A673 (cell line): ENCODE data around the gene CTNNA3. TPM values are rescaled to one million over a fixed set of nuclear protein-coding genes. Genes with fewer than 3 reads are reported as not detected.

Experiments
- BruUV-seq: library from RNA; stranded (reverse); fragments of 400-500 nt; replicated peaks from 2 replicates; lab custom pipeline; 2021; lab: Mats Ljungman, UMichigan
- CTCF ChIA-PET: fragments of 300-600 bp; sonication (Branson Sonifier 250); formaldehyde crosslinking; loops from one replicate; lab custom pipeline; 2022; ENCODE audit warnings: antibody characterized with exemption; lab: Charles Lee
- POLR2A ChIA-PET: fragments of 300-600 bp; sonication (Branson Sonifier 250); formaldehyde crosslinking; loops from one replicate; lab custom pipeline; 2022; ENCODE audit warnings: antibody characterized with exemption; ENCODE audit not compliant: low non-redundant PET; lab: Charles Lee
- DNase-seq: peaks from one replicate; pipeline ENCODE4 v3.0.0-alpha.2; 2015; ENCODE audit warnings: low spot score
- H3K27ac ChIP-seq: fragments of 200-600 bp; sonication (generic); 2 replicates; pipeline ENCODE4 v1.5.1; 2016; ENCODE audit warnings: mixed run types, low read depth, mild to moderate bottlenecking, mixed read lengths, antibody characterized with exemption, low read length; ENCODE audit not compliant: poor library complexity, severe bottlenecking
- H3K27me3 ChIP-seq: fragments of 200-600 bp; sonication (generic); replicated peaks from 2 replicates; pipeline ENCODE4 v1.6.1; 2017; ENCODE audit warnings: mixed run types, low read depth, mild to moderate bottlenecking, mixed read lengths, antibody characterized with exemption, low read length; ENCODE audit not compliant: insufficient read depth, poor library complexity
- H3K36me3 ChIP-seq: fragments of 200-600 bp; sonication (generic); 2 replicates; pipeline ENCODE4 v1.6.1; 2016; ENCODE audit warnings: mixed run types, mild to moderate bottlenecking, mixed read lengths, antibody characterized with exemption, low read length; ENCODE audit not compliant: insufficient read depth, poor library complexity, severe bottlenecking
- H3K4me1 ChIP-seq: fragments of 200-600 bp; sonication (generic); 2 replicates; pipeline ENCODE4 v1.6.1; 2017; ENCODE audit warnings: mixed run types, mild to moderate bottlenecking, mixed read lengths, antibody characterized with exemption, low read length; ENCODE audit not compliant: insufficient read depth, poor library complexity, severe bottlenecking
- H3K4me3 ChIP-seq: fragments of 200-600 bp; sonication (generic); 2 replicates; pipeline ENCODE4 v1.5.1; 2016; ENCODE audit warnings: low read depth, mixed run types, mild to moderate bottlenecking, mixed read lengths, low read length; ENCODE audit not compliant: poor library complexity, severe bottlenecking
- H3K9me3 ChIP-seq: fragments of 200-600 bp; sonication (generic); 2 replicates; pipeline ENCODE4 v1.6.1; 2016; ENCODE audit warnings: mixed run types, low read depth, mild to moderate bottlenecking, mixed read lengths, antibody characterized with exemption, low read length; ENCODE audit not compliant: poor library complexity, severe bottlenecking
- CTCF ChIP-seq: fragments of 300-800, 200-600 bp; sonication (generic); conservative IDR thresholded peaks from 2 replicates; pipeline ENCODE4 v1.5.1; 2017; ENCODE audit warnings: low read depth, mild to moderate bottlenecking, antibody characterized with exemption, low read length, moderate library complexity, mixed read lengths
- EZH2 ChIP-seq: fragments of 200-600 bp; sonication (generic); IDR thresholded peaks from 2 replicates; pipeline ENCODE4 v1.6.1; 2017; ENCODE audit warnings: borderline replicate concordance, low read depth, mild to moderate bottlenecking, mixed read lengths, antibody characterized with exemption, low read length; ENCODE audit not compliant: poor library complexity, severe bottlenecking
- intact Hi-C: fragments of 100-400 bp; cut with micrococcal nuclease; formaldehyde crosslinking; loops from one replicate; pipeline ENCODE4 v1.10.0; 2022; ENCODE audit not compliant: unreplicated experiment
- total RNA-seq: library from RNA; stranded (reverse); gene quantifications from 2 replicates; pipeline ENCODE4 v1.2.3, GENCODE V29; 2021

The CTNNA3 gene
- total RNA-seq, 1 experiment from 2014 or later = not detected

- Histone ChIP-seq H3K9me3 (no peaks in the 10 kb centered on the region), H3K36me3 (no peaks in the 10 kb centered on the region), H3K4me1 (no peaks in the 10 kb centered on the region), H3K4me3 (no peak overlapping the region), H3K27ac (no peak overlapping the region), H3K27me3 (no peaks in the 10 kb centered on the region)
- TF ChIP-seq EZH2 (no peak), CTCF (no peak)
- ChIA-PET POLR2A (no interaction called here), CTCF (no interaction called here)
- no TSS peak for BruUV-seq
- intact Hi-C loops = no loop called here
- DNase-seq = no peak
These were observed 588.3 kb downstream of the CTNNA3 start for GRCh38 chr10:67107670-67108069.

- intact Hi-C loops = no loop called here
- no peak for DNase-seq
- BruUV-seq = no TSS peak
- H3K27ac ChIP-seq = no peak overlapping the region
- CTCF ChIA-PET = no interaction called here
- no peak overlapping the region for H3K4me3 ChIP-seq
- POLR2A ChIA-PET = no interaction called here
- no peaks in the 10 kb centered on the region for H3K4me1 ChIP-seq
- no peaks in the 10 kb centered on the region for H3K27me3 ChIP-seq
- no peaks in the 10 kb centered on the region for H3K9me3 ChIP-seq
- H3K36me3 ChIP-seq = no peaks in the 10 kb centered on the region
- TF ChIP-seq EZH2 = no peak
- no peak for TF ChIP-seq CTCF
These were observed 595.0 kb downstream of the CTNNA3 start for GRCh38 chr10:67100951-67101350.

- Histone ChIP-seq H3K27me3 (no peaks in the 10 kb centered on the region), H3K9me3 (no peaks in the 10 kb centered on the region), H3K4me1 (no peaks in the 10 kb centered on the region), H3K27ac (no peak overlapping the region), H3K36me3 (no peaks in the 10 kb centered on the region), H3K4me3 (no peak overlapping the region)
- BruUV-seq = no TSS peak
- ChIA-PET CTCF (no interaction called here), POLR2A (no interaction called here)
- intact Hi-C loops = no loop called here
- TF ChIP-seq CTCF = no peak
- TF ChIP-seq EZH2 = no peak
- DNase-seq = no peak
These were observed 597.5 kb downstream of the CTNNA3 start for GRCh38 chr10:67098461-67098860.
